GM18861 (cell line): ENCODE data around the gene POM121L2.

ENCODE experiments used
- ATAC-seq: cut with Tn5 transposase; IDR thresholded peaks from one replicate; pipeline ENCODE4 v1.9.1; 2021; ENCODE audit not compliant: unreplicated experiment

The POM121L2 gene

DNA sequence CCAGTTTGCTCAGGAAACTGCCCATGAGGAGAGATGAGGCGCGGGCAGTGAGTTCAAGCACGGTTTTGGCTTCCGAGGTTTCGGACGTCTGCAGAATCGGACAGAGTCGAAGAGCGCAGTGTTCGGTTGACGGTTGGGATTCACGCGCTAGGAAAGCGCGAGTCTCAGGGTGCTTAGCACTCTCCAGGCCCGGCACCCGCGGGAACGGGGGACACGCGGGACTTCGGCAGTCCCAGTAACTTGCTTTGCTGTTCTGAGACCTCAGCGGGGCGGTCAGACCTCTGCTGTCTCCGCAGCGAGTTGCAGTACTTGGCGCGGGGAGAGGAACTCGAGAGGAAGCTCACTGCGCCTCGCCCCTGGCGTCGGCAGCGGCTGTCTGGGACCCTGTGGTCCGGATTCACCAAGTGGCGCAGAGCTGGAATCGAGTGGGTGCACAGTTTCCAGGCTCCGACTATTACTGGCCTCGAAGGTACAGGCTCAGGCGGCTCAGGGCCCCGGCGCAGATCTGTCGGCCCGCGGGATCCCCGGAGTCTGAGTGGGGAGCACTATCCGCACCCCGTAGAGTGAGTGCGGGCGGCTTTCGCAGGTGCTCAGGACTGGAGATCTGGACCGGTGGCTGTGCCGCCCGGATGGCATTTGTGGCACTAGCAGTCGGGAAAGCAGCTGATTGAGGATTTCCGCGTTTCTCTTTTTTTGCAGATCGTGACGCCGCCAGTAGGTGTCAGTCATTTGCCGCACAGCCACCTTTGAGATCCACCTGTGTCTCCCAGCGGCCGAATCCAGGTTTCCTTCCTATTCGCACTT, at the start of gene POM121L2:
TSS of gene POM121L2 (minus strand) at position 128 of the 804 bp plus-strand sequence. CDS start at position 25, 103 bp downstream.
- ATAC-seq = no peak

- no peak for ATAC-seq
Measured at GRCh38 chr6:27359231-27359630, 47.2 kb upstream of the POM121L2 start.

DNA sequence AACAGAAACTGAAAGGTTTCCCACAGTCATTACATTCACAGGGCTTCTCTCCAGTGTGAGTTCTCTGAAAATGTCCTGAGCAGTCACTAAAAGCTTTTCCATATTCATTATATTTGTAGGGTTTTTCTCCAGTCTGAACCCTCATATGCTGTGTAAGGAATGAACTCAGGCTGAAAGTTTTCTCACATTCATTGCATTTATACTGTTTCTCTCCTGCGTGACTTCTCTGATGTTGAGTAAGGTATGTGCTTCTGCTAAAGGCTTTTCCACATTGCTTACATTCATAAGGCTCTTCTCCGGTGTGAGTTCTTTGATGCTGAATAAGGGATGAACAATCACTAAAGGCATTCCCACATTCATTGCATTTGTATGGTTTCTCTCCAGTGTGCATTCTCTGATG, 46.7 kb upstream of the POM121L2 start:
- ATAC-seq = no peak

DNA sequence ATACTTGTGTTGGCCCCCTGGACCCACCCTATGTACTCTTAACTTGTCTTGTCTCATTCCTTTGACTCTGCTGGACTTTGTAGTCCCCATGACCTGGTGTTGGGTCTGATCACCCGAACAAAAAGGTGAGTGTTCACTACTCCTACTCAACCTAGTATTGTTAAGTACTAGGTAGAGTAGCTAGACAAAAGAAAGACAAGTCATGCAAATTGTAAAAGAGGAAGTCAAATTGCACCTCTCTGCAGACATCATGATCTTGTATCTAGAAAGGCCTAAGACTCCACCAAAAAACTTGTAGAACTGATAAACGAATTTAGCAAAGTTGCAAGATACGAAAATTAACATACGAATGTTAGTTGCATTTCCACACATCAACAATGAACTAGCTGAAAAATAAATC, 40.8 kb upstream of the POM121L2 start:
- ATAC-seq = no peak

- no peak for ATAC-seq
Measured at GRCh38 chr6:27334141-27334540, 22.1 kb upstream of the POM121L2 start.

- no peak for ATAC-seq
Measured at GRCh38 chr6:27333642-27334040, 21.6 kb upstream of the POM121L2 start.

DNA sequence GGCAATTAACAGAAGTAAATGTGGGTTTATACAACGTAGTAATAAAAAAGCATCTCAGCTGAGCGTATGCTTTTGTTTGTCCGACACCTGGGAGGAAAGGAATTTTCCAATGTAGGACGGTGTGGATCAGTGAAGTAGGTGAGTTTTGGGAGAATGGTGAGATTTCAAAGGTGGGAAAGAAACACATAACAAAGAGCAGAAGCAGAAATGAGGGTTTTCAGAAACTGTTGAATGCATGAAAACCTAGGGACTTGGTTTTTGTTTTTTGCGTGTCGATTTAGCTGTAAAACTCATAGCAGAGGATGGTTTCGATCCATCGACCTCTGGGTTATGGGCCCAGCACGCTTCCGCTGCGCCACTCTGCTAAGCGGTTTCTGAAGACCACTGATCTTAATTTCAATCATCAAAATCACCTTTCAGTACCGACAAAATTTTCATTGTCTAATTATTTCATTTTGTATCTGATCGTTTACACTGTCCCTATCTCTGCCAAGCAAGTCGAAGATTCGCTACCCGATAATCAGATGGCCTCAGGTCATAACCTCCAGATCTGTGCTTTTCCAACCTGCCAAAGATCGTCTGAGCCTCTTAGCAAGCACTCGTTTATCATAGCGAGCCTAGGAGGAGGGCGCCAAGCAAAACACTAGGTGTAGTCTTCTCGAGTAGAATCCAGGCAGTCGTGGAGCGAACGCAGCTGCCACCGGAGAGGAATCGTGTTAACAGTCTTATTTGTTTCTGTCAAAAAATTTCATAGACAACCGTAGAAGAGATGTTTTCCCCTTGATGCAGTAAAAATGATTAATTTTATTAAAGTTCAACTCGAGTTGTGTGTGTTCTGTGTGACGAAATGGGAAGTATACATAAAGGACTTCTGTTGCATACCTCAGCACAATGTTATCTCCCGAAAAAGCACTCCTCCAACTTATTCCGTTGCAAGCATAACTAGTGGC, 20.9 kb upstream of the POM121L2 start:
- peak; percentile 46 for ATAC-seq

- no peak for ATAC-seq
Measured at GRCh38 chr6:27327023-27327738, 15.1 kb upstream of the POM121L2 start.

DNA sequence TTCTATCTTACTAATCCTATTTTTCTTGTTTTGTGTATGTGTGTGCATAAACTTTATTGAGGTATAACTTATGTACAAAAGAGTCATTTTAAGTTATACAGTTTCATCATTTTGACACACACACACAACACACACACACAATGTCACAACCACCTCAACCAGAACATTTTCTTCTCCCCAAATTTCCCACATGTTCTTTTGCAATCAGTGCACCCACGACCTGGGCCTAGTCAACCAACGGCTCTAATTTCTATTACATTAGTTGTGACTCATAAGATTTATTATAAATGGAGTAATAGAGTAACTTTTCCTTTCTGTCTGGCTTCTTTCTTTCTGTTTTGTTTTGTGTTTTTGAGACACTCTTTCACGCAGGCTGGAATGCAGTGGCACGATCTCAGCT, 9.8 kb upstream of the POM121L2 start:
- no peak for ATAC-seq

- no peak for ATAC-seq
Measured at GRCh38 chr6:27321370-27321769, 9.3 kb upstream of the POM121L2 start.

DNA sequence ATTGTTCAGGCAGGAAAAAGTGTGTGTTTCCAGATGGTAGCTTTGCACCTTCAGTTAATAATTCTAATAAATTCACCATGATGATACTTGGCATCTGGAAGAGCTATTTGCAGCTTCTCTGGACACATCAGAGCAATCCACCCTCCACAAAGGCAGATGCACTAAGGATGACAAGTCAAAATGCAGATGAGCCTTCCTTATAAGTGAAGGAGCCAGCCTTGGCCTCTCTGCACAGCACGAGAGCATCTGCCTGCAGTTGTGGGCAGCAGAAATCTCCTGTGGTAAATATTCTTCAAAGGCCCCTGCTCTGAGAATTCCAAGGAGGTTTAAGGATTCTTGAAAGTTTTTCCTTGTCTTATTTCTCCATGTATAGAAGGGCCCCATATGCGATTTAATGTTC, 6.9 kb upstream of the POM121L2 start:
- no peak for ATAC-seq

DNA sequence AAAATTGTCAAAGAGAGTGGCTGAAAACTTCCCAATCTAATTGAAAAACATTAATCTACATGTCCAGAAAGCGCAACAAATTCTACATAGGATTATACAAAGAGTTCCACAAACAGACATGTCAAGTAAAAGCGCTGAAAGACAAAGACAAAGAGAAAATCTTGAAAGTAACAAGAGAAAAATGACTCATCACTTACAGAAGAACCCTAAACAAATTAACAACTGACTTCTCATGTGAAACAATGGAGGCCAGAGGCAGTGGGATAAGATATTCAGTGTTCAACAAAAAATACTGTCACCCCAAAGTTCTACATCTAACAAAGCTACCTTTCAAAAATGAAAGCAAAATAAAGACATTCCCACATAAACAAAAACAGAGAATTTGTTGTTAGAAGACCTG, 2.0 kb upstream of the POM121L2 start:
- ATAC-seq = no peak

GRCh38 chr6:27312950-27313271, 838 bp upstream of the POM121L2 start:
- ATAC-seq = no peak

- no peak for ATAC-seq
Measured at GRCh38 chr6:27311806-27312145, 297 bp downstream of the POM121L2 start.

- ATAC-seq = no peak
Measured at GRCh38 chr6:27303613-27304272, 8.3 kb downstream of the POM121L2 start.

DNA sequence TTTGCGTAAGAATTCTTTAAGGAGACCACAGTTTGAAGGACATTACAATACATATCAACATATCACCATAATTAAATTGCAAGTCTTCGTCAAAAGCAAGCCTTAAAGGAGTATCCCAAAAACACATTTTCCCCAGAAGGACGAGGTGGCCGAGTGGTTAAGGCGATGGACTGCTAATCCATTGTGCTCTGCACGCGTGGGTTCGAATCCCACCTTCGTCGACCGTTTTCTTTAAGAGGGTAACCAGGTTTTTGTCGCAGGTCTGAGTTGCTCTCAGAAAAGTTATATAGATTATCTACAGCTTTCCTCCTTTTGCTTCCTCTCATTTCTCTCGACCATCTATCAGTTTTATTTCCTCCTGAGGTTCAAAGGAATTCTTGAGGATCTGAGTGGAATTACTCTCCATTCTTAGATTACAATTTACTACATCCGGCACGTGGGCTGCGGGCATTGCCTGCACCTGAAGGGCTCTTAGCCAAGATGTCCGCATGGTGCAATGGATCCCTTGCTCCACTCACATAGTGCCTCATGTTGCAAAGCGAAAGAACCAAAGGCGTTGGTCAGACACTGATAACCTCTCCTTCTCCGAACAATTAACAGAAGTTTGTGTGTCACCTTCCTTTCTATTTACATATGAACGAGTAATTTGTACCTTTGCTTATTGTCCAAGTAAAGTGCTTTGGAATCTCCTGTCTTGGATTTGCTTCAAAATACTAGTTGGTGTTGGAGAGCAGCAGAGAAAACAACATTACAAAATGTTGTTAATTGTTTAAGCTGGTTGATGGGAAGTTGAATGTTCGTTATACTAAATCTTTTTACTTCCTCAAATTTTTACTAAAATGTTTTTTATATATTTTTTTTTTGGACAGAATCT, 14.0 kb downstream of the POM121L2 start:
- ATAC-seq = no peak

GRCh38 chr6:27297484-27297856, 14.6 kb downstream of the POM121L2 start:
- no peak for ATAC-seq

DNA sequence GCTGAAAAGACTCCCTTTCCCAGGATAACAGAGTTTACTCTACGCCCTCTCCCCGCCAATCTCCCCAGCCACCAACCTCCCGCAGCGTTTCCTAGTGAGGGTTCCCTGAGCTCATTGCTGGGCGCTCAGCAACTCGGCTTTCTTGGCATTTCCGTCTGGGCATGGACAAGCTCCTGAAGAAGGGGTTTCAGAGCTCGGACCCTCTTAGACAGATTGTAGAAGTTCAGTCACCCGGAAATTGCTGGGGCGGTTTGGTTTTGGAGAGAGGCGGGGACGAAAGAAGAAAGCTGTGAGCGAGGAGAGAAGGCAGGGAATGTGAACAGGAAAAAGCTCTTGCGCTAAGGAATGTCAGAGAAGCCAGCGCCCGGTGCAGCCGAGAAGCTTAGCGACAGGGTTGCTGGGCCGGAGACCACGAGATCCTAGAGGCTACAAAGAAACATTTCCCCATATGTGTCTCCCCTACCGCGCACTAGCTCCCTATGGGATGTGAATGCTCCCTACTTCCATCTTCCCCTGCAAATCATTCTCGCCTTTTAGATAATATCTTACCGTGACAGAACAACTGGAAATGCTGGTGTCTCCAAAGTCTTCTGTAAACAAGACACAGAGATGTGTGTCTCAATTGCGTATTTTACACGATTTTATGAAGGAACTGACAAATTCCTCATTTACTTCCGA, 15.8 kb downstream of the POM121L2 start:
- ATAC-seq = no peak

DNA sequence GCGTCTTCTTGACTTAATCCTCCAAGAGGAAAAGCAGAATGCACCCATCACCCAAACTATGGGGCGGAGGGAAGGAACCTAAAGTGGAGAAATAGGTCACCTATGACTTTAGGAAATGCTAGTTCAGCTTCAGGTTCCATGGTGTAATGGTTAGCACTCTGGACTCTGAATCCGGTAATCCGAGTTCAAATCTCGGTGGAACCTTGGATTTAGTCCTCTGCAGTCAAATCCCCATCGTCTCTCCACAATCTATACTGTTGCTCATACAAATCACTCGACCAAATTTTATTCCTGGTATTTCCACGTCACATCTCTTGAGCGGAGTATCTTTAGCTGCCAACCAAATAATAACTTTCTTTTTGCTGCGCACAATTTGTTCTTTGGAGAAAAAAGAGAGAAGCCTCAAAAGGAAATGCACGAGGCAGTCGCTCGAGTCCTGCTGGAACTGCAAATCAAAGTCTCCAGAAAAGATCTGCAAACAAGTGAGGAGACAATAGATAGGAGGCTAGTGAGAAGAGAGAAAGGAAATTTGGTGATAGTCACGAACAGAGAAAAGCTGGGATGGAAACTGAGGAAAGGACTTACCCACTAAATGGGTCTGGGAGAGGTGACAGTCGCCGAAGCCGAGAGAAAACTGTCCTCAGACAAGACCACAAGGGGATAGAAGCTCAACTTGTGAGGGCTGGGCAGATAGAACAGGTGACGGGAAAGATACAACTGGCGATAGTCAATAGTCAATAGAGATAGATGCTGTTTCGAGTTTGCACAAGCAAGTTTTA, 16.6 kb downstream of the POM121L2 start:
- ATAC-seq = no peak
